ENCODE results near the gene SLC9A7. TPM values are rescaled to one million over a fixed set of nuclear protein-coding genes. Genes with fewer than 3 reads are reported as not detected.

Gene SLC9A7
- total RNA-seq, 2 experiments from 2014 or later, result 2.2 to 3.2 TPM

DNA sequence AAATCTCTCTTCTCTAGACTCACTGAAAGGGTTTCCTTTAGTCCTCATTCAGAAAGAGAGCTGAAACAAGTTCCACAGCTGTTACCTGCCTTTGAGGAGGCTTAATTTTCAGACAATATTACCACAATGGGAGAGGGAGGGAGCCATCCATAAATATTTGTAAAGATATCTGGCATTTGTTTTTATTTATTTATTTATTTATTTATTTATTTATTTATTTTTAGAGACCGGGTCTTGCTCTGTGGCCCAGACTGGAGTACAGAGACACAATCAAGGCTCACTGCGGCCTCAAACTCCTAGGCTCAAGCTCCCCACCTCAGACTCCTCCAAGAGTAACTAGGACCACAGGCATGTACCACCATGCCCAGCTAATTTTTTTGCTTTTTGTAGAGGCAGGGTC, 80.7 kb downstream of the SLC9A7 start:
- peaks cover 4% of the 10 kb centered on the region for H3K36me3 Mint-ChIP-seq (ENCODE audit: low read depth)
- intact Hi-C loops (cut with DNase I, micrococcal nuclease), result no loop called here
- no peak overlapping the region for H3K27ac Mint-ChIP-seq
- H3K27ac ChIP-seq (ENCODE audit: low read depth in 1 of 2, low read length in 2 of 2), result no peak overlapping the region
- no peak for DNase-seq
- no peaks in the 10 kb centered on the region for H3K4me1 Mint-ChIP-seq (ENCODE audit: low read depth)
- ChIA-PET POLR2A (no interaction called here), CTCF (no interaction called here)
- no peaks in the 10 kb centered on the region for H3K9me3 Mint-ChIP-seq
- no peak overlapping the region for H3K4me3 ChIP-seq (ENCODE audit: low read length)
- TF ChIP-seq, protein P1, sequence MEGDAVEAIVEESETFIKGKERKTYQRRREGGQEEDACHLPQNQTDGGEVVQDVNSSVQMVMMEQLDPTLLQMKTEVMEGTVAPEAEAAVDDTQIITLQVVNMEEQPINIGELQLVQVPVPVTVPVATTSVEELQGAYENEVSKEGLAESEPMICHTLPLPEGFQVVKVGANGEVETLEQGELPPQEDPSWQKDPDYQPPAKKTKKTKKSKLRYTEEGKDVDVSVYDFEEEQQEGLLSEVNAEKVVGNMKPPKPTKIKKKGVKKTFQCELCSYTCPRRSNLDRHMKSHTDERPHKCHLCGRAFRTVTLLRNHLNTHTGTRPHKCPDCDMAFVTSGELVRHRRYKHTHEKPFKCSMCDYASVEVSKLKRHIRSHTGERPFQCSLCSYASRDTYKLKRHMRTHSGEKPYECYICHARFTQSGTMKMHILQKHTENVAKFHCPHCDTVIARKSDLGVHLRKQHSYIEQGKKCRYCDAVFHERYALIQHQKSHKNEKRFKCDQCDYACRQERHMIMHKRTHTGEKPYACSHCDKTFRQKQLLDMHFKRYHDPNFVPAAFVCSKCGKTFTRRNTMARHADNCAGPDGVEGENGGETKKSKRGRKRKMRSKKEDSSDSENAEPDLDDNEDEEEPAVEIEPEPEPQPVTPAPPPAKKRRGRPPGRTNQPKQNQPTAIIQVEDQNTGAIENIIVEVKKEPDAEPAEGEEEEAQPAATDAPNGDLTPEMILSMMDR (IDR thresholded peaks at IDR 0.05), result no peak
- H3K9me3 ChIP-seq (ENCODE audit: control insufficient read depth in 1 of 2, insufficient read depth in 1 of 2, low read length in 2 of 2), result no peaks in the 10 kb centered on the region
- no peak for ATAC-seq (ENCODE audit: poor library complexity)
- H3K27me3 ChIP-seq (ENCODE audit: control insufficient read depth in 1 of 2, insufficient read depth in 2 of 2, low read length in 2 of 2), result no peaks in the 10 kb centered on the region
- H3K4me3 Mint-ChIP-seq, result no peak overlapping the region
- H3K4me1 ChIP-seq (ENCODE audit: insufficient read depth, low read length), result no peaks in the 10 kb centered on the region
- H3K36me3 ChIP-seq (ENCODE audit: insufficient read depth, low read length), result no peaks in the 10 kb centered on the region
- H3K27me3 Mint-ChIP-seq, result no peaks in the 10 kb centered on the region

DNA sequence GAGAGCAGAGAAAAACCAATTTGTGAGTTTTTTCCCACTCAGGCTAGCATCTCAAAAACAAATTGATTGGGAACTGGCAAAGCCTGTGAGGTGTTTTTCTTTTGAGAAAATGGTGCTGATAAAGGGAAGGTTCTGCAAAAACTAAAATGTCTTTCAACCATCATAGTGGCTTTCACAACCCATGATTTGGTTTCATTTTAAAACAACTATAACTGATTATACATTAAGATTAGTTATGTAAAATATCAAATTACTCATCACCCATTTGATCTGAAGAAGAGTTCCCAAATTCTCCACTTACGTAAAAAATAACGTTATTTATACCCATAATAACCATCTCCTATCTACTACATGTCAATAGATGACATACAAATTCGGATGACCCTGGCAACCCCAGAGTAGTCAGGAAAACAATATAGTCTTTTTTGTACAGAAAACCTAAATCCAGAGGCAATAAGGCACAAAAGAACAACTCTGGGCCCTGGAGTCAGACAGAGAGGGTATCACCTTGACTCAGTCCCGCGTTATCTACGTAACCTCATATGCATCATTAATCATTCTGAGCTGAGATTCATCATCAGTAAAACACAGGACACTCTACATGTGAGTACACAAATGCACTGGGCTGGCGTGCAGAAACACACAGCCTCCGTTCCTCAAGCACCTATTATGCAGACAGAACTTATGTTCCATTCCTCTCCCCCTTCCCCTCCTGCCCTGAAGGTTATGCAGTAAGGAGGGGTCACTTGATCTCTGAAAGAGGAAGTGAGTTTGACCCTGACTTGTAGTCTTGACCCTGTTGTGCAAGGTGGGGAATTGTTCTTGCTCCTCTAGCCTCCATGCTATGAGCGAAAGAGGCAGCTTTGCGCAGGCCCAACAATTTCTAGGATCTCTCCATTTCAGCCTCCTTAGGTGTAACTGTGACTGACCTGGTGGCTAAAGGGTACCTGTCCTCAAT, 82.2 kb downstream of the SLC9A7 start:
- Histone ChIP-seq H3K4me1 (ENCODE audit: insufficient read depth, low read length) (no peaks in the 10 kb centered on the region), H3K4me3 (ENCODE audit: low read length) (no peak overlapping the region), H3K9me3 (ENCODE audit: control insufficient read depth in 1 of 2, insufficient read depth in 1 of 2, low read length in 2 of 2) (no peaks in the 10 kb centered on the region), H3K27me3 (ENCODE audit: control insufficient read depth in 1 of 2, insufficient read depth in 2 of 2, low read length in 2 of 2) (no peaks in the 10 kb centered on the region), H3K27ac (ENCODE audit: low read depth in 1 of 2, low read length in 2 of 2) (no peak overlapping the region), H3K36me3 (ENCODE audit: insufficient read depth, low read length) (no peaks in the 10 kb centered on the region)
- H3K4me3 Mint-ChIP-seq, result no peak overlapping the region
- TF ChIP-seq, protein P1 (IDR thresholded peaks at IDR 0.05), result no peak
- no peaks in the 10 kb centered on the region for H3K4me1 Mint-ChIP-seq (ENCODE audit: low read depth)
- no peak overlapping the region for H3K27ac Mint-ChIP-seq
- intact Hi-C loops (cut with DNase I, micrococcal nuclease), result no loop called here
- ATAC-seq (ENCODE audit: poor library complexity) (no peak), DNase-seq (peak in 2 of 14 experiments; percentile 5 to 9)
- H3K27me3 Mint-ChIP-seq, result no peaks in the 10 kb centered on the region
- POLR2A ChIA-PET, result no interaction called here
- H3K36me3 Mint-ChIP-seq (ENCODE audit: low read depth), result peaks cover 9% of the 10 kb centered on the region
- CTCF ChIA-PET, result no interaction called here
- H3K9me3 Mint-ChIP-seq, result no peaks in the 10 kb centered on the region

DNA sequence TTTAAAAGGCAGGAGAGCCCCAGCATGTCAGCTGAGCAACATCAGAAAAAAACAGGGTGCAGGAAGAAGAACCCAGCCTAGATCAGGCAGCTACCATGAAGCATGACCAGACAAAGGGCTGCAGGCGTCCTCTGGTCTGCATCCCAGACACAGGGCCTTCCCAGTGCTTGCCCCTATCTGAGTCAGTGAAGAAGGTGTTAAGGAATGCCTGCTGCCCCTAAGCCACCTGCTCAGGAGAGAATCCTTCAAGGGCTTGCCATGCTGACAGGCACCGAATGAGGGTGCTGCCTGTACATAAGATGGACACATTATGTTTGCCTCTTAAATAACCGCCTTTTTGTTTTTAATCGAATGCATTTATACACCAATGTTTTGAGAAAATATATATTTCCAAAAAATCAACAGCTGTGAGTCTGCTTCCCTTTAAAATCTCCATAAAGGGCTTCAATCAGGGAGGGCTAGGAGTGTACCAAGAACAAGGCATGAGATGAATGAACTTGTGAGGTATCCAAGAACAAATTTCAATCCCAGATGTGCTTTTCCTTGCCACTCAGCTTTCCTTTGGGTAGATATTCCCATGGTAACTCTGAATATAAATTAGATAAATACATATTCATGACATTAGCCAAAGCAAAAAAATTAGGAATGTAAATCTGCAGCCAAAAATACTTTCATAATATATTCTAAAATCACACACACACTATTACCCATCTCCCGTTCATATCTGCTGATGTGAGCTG, 85.1 kb downstream of the SLC9A7 start:
- no peak for DNase-seq
- Mint-ChIP-seq H3K27me3 (no peaks in the 10 kb centered on the region), H3K9me3 (no peaks in the 10 kb centered on the region), H3K27ac (no peak overlapping the region), H3K36me3 (ENCODE audit: low read depth) (peaks cover 9% of the 10 kb centered on the region), H3K4me1 (ENCODE audit: low read depth) (no peaks in the 10 kb centered on the region), H3K4me3 (no peak overlapping the region)
- Histone ChIP-seq H3K9me3 (ENCODE audit: control insufficient read depth in 1 of 2, insufficient read depth in 1 of 2, low read length in 2 of 2) (no peaks in the 10 kb centered on the region), H3K4me3 (ENCODE audit: low read length) (no peak overlapping the region), H3K36me3 (ENCODE audit: insufficient read depth, low read length) (no peaks in the 10 kb centered on the region), H3K27ac (ENCODE audit: low read depth in 1 of 2, low read length in 2 of 2) (no peak overlapping the region), H3K4me1 (ENCODE audit: insufficient read depth, low read length) (no peaks in the 10 kb centered on the region), H3K27me3 (ENCODE audit: control insufficient read depth in 1 of 2, insufficient read depth in 2 of 2, low read length in 2 of 2) (no peaks in the 10 kb centered on the region)
- intact Hi-C loops (cut with DNase I, micrococcal nuclease), result no loop called here
- CTCF ChIA-PET, result no interaction called here
- POLR2A ChIA-PET, result no interaction called here
- ATAC-seq (ENCODE audit: poor library complexity), result no peak
- TF ChIP-seq, protein P1 (IDR thresholded peaks at IDR 0.05), result no peak
